Measurements from ENCODE around the gene LAMA2. TPM values are rescaled to one million over a fixed set of nuclear protein-coding genes. Genes with fewer than 3 reads are reported as not detected.

The LAMA2 gene
- total RNA-seq, 1 donor from 2014 or later, result 18.0 TPM

DNA sequence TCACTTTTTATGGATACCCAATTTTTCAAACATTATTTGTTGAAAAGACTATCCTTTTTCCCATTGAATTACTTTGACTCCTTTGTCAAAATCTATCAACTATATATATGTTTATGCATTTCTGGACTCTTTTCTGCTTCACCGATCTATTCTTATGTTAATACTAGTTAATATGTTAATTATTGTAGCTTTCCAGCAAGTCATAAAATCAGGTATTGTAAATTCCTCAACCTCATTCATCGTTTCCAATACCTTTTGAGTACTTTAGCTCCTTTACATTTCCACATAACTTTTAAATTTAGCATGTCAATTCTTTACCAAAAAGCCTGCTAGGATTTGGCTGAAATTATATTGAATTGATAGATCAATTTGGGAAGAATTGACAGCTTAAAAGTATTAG is 419.7 kb downstream of the LAMA2 start:
- Mint-ChIP-seq H3K4me1 (ENCODE audit: unreplicated experiment) (no peaks in the 10 kb centered on the region), H3K36me3 (ENCODE audit: unreplicated experiment) (no peaks in the 10 kb centered on the region), H3K27me3 (ENCODE audit: unreplicated experiment) (peaks cover 40% of the 10 kb centered on the region), H3K9me3 (ENCODE audit: unreplicated experiment) (peaks cover 3% of the 10 kb centered on the region), H3K4me3 (ENCODE audit: unreplicated experiment) (no peak overlapping the region), H3K27ac (ENCODE audit: unreplicated experiment) (no peak overlapping the region)
- no peak for DNase-seq (ENCODE audit: extremely low spot score, unreplicated experiment)
- TF ChIP-seq, protein P1, sequence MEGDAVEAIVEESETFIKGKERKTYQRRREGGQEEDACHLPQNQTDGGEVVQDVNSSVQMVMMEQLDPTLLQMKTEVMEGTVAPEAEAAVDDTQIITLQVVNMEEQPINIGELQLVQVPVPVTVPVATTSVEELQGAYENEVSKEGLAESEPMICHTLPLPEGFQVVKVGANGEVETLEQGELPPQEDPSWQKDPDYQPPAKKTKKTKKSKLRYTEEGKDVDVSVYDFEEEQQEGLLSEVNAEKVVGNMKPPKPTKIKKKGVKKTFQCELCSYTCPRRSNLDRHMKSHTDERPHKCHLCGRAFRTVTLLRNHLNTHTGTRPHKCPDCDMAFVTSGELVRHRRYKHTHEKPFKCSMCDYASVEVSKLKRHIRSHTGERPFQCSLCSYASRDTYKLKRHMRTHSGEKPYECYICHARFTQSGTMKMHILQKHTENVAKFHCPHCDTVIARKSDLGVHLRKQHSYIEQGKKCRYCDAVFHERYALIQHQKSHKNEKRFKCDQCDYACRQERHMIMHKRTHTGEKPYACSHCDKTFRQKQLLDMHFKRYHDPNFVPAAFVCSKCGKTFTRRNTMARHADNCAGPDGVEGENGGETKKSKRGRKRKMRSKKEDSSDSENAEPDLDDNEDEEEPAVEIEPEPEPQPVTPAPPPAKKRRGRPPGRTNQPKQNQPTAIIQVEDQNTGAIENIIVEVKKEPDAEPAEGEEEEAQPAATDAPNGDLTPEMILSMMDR (IDR thresholded peaks at IDR 0.05), result no peak

DNA sequence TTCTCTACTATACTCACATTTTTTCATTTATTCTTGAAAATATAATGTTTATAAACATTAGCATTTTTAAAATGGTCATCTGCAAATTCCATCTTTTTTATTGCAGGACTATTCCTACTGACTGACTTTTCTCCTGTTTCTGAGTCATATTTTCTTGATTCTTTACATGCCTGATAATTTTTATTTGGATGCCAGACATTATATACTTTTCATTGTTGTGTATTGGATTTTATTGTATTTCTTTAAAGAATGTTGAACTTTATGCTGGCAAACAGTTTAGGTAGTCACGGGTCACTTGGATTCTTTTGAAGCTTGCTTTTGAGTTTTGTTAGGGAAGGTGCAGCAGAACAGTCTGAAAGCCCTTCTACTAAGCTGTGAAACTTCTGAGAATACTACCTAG is 423.9 kb downstream of the LAMA2 start:
- no peak for DNase-seq (ENCODE audit: extremely low spot score, unreplicated experiment)
- Mint-ChIP-seq H3K36me3 (ENCODE audit: unreplicated experiment) (no peaks in the 10 kb centered on the region), H3K4me3 (ENCODE audit: unreplicated experiment) (no peak overlapping the region), H3K27ac (ENCODE audit: unreplicated experiment) (no peak overlapping the region), H3K9me3 (ENCODE audit: unreplicated experiment) (peaks cover 3% of the 10 kb centered on the region), H3K27me3 (ENCODE audit: unreplicated experiment) (peaks cover 32% of the 10 kb centered on the region), H3K4me1 (ENCODE audit: unreplicated experiment) (no peaks in the 10 kb centered on the region)
- TF ChIP-seq, protein P1 (IDR thresholded peaks at IDR 0.05), result no peak

DNA sequence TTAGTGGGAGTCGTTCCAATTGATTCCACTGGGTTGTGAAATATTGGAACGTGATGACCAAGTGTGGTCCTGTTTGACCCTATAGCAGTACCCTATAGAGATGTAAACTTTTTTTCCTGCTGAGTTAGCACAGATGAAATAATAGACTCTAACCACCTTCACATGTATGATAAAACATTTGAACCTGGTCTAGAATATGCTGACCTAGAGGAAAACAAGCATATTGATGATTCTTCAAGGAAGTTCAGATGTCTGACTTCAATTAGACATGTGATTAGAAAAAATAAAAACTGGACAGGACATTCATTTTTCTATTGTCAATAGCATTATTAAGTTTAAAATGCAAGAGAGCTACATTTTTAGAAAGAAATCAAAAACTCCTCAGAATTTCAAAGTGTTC is 424.9 kb downstream of the LAMA2 start:
- H3K36me3 Mint-ChIP-seq (ENCODE audit: unreplicated experiment), result no peaks in the 10 kb centered on the region
- no peak for DNase-seq (ENCODE audit: extremely low spot score, unreplicated experiment)

DNA sequence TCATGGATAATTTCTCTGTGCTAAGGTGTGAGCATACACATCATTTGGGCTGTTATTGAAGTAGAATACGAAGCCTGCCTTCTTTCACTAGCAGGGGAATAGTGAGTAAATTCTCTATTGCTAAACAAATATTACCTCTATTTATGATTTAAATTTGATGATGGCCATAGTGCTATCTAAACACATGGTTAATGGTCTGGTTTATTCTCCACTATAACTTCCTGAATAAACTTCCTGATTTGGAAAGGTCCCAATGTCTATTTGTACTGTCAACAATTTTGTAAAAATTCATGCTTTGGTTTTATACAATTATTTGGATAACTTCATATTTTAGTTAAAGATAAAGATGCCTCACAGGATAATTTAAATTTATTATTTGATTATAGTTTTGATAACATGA is 426.2 kb downstream of the LAMA2 start:
- Mint-ChIP-seq H3K36me3 (ENCODE audit: unreplicated experiment) (no peaks in the 10 kb centered on the region), H3K9me3 (ENCODE audit: unreplicated experiment) (no peaks in the 10 kb centered on the region), H3K4me1 (ENCODE audit: unreplicated experiment) (peaks cover 2% of the 10 kb centered on the region), H3K27ac (ENCODE audit: unreplicated experiment) (no peak overlapping the region), H3K27me3 (ENCODE audit: unreplicated experiment) (peaks cover 18% of the 10 kb centered on the region), H3K4me3 (ENCODE audit: unreplicated experiment) (no peak overlapping the region)
- DNase-seq (ENCODE audit: extremely low spot score, unreplicated experiment), result no peak
- TF ChIP-seq, protein P1 (IDR thresholded peaks at IDR 0.05), result no peak

More for the DNA sequence above, 424.9 kb downstream of the LAMA2 start:
- Mint-ChIP-seq H3K27me3 (ENCODE audit: unreplicated experiment) (peaks cover 26% of the 10 kb centered on the region), H3K9me3 (ENCODE audit: unreplicated experiment) (peaks cover 3% of the 10 kb centered on the region), H3K27ac (ENCODE audit: unreplicated experiment) (no peak overlapping the region), H3K4me3 (ENCODE audit: unreplicated experiment) (no peak overlapping the region), H3K4me1 (ENCODE audit: unreplicated experiment) (peaks cover 2% of the 10 kb centered on the region)
- TF ChIP-seq, protein P1 (IDR thresholded peaks at IDR 0.05), result no peak

DNA sequence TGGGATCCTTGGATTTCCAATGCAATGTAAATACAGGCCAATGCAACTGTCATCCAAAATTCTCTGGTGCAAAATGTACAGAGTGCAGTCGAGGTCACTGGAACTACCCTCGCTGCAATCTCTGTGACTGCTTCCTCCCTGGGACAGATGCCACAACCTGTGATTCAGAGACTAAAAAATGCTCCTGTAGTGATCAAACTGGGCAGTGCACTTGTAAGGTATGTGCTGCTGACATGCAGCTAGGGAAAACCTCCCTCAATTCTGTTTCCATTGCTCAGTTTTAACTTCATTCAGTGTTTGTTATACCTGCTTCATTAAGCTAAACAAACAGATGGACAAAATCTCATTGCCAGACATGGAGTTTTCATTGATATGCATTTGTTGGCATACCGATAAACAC is 429.9 kb downstream of the LAMA2 start:
- Mint-ChIP-seq H3K27ac (ENCODE audit: unreplicated experiment) (no peak overlapping the region), H3K4me1 (ENCODE audit: unreplicated experiment) (peaks cover 2% of the 10 kb centered on the region), H3K36me3 (ENCODE audit: unreplicated experiment) (no peaks in the 10 kb centered on the region), H3K27me3 (ENCODE audit: unreplicated experiment) (peaks cover 4% of the 10 kb centered on the region), H3K4me3 (ENCODE audit: unreplicated experiment) (no peak overlapping the region), H3K9me3 (ENCODE audit: unreplicated experiment) (no peaks in the 10 kb centered on the region)
- no peak for DNase-seq (ENCODE audit: extremely low spot score, unreplicated experiment)
- TF ChIP-seq, protein P1 (IDR thresholded peaks at IDR 0.05), result no peak

Measured in osteocyte (in vitro differentiated cells).